ENCODE data around the gene ABCG4. TPM values are rescaled to one million over a fixed set of nuclear protein-coding genes. Genes with fewer than 3 reads are reported as not detected.

Gene ABCG4
- total and polyA plus RNA-seq, 9 of the 15 experiments (the other 6 are each of a cell fraction or from before 2014, with no cell fraction given), result 0.03 to 0.11 (median 0.07) TPM; not detected in 4

GRCh38 chr11:119115484-119116234, 33.2 kb upstream of the ABCG4 start (continued):
- TF ChIP-seq JUN (IDR thresholded peaks at IDR 0.05; ENCODE audit: borderline replicate concordance, low read depth, low read length), result no peak
- no peak for TF ChIP-seq JUN (CRISPR knock-in tag; IDR thresholded peaks at IDR 0.05; ENCODE audit: borderline replicate concordance)
- no peak for TF ChIP-seq SMAD1 (IDR thresholded peaks at IDR 0.05; ENCODE audit: low read depth, low read length, partially characterized antibody)
- TF ChIP-seq CXXC5 (CRISPR knock-in tag; IDR thresholded peaks at IDR 0.05), result peak; percentile 34; the same call in 1 of the 2 replicates
- TF ChIP-seq SNIP1 (IDR thresholded peaks at IDR 0.05; ENCODE audit: low read depth), result no peak
- TF ChIP-seq, protein P1, sequence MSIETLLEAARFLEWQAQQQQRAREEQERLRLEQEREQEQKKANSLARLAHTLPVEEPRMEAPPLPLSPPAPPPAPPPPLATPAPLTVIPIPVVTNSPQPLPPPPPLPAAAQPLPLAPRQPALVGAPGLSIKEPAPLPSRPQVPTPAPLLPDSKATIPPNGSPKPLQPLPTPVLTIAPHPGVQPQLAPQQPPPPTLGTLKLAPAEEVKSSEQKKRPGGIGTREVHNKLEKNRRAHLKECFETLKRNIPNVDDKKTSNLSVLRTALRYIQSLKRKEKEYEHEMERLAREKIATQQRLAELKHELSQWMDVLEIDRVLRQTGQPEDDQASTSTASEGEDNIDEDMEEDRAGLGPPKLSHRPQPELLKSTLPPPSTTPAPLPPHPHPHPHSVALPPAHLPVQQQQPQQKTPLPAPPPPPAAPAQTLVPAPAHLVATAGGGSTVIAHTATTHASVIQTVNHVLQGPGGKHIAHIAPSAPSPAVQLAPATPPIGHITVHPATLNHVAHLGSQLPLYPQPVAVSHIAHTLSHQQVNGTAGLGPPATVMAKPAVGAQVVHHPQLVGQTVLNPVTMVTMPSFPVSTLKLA (conservative IDR thresholded peaks at IDR 0.05), result no peak
- TF ChIP-seq, protein P2, sequence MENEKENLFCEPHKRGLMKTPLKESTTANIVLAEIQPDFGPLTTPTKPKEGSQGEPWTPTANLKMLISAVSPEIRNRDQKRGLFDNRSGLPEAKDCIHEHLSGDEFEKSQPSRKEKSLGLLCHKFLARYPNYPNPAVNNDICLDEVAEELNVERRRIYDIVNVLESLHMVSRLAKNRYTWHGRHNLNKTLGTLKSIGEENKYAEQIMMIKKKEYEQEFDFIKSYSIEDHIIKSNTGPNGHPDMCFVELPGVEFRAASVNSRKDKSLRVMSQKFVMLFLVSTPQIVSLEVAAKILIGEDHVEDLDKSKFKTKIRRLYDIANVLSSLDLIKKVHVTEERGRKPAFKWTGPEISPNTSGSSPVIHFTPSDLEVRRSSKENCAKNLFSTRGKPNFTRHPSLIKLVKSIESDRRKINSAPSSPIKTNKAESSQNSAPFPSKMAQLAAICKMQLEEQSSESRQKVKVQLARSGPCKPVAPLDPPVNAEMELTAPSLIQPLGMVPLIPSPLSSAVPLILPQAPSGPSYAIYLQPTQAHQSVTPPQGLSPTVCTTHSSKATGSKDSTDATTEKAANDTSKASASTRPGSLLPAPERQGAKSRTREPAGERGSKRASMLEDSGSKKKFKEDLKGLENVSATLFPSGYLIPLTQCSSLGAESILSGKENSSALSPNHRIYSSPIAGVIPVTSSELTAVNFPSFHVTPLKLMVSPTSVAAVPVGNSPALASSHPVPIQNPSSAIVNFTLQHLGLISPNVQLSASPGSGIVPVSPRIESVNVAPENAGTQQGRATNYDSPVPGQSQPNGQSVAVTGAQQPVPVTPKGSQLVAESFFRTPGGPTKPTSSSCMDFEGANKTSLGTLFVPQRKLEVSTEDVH (IDR thresholded peaks at IDR 0.05; ENCODE audit: low read depth, partially characterized antibody), result no peak
- TF ChIP-seq, protein P3, sequence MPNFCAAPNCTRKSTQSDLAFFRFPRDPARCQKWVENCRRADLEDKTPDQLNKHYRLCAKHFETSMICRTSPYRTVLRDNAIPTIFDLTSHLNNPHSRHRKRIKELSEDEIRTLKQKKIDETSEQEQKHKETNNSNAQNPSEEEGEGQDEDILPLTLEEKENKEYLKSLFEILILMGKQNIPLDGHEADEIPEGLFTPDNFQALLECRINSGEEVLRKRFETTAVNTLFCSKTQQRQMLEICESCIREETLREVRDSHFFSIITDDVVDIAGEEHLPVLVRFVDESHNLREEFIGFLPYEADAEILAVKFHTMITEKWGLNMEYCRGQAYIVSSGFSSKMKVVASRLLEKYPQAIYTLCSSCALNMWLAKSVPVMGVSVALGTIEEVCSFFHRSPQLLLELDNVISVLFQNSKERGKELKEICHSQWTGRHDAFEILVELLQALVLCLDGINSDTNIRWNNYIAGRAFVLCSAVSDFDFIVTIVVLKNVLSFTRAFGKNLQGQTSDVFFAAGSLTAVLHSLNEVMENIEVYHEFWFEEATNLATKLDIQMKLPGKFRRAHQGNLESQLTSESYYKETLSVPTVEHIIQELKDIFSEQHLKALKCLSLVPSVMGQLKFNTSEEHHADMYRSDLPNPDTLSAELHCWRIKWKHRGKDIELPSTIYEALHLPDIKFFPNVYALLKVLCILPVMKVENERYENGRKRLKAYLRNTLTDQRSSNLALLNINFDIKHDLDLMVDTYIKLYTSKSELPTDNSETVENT (CRISPR knock-in tag; IDR thresholded peaks at IDR 0.05), result no peak
- TF ChIP-seq BRD4 (IDR thresholded peaks at IDR 0.05), result no peak
- TF ChIP-seq EP400 (IDR thresholded peaks at IDR 0.05), result peak; percentile 30; the same call in 1 of the 2 replicates
- TF ChIP-seq ESRRB (CRISPR knock-in tag; IDR thresholded peaks at IDR 0.05; ENCODE audit: borderline replicate concordance), result no peak
- TF ChIP-seq MLLT1 (IDR thresholded peaks at IDR 0.05), result no peak
- TF ChIP-seq ERF (CRISPR knock-in tag; IDR thresholded peaks at IDR 0.05), result no peak
- TF ChIP-seq ZFX (CRISPR knock-in tag; IDR thresholded peaks at IDR 0.05), result peak; percentile 66
- TF ChIP-seq ZNF212 (CRISPR knock-in tag; IDR thresholded peaks at IDR 0.05), result no peak
- no peak for TF ChIP-seq ZBED1 (IDR thresholded peaks at IDR 0.05)
- no peak for TF ChIP-seq LEF1 (IDR thresholded peaks at IDR 0.05)
- 0 out of 2 replicates have a peak, but pooled peaks have one; percentile 23 for TF ChIP-seq POLR2A (conservative IDR thresholded peaks at IDR 0.05)
- TF ChIP-seq RAD51 (IDR thresholded peaks at IDR 0.05; ENCODE audit: borderline replicate concordance, low read depth), result no peak
- TF ChIP-seq PHB (CRISPR knock-in tag; IDR thresholded peaks at IDR 0.05), result no peak
- no peak for TF ChIP-seq GTF2F1 (IDR thresholded peaks at IDR 0.05; ENCODE audit: low read depth, low read length)
- no peak for TF ChIP-seq ZC3H4 (CRISPR knock-in tag; IDR thresholded peaks at IDR 0.05; ENCODE audit: borderline replicate concordance)
- TF ChIP-seq SPI1 (IDR thresholded peaks at IDR 0.05; ENCODE audit: borderline replicate concordance, low read depth, low read length), result no peak
